Fibroblast of skin of right quadriceps (primary cell): ENCODE data around the gene CCDC77.

ENCODE experiments used
- DNase-seq: peaks from one replicate; pipeline ENCODE4 v3.0.0-alpha.2; 2013

Gene CCDC77

GRCh38 chr12:484096-484495, 82.7 kb downstream of the CCDC77 start:
- no peak for DNase-seq

- DNase-seq = no peak
Observed at GRCh38 chr12:490260-490659, 88.8 kb downstream of the CCDC77 start.
